T-helper 1 cell treated with Interleukin-12 subunit alpha and Interleukin-12 subunit beta and Interleukin-4 antibody, amounts not matched to agents 30 ng/mL and 1 ng/mL, for 36 hours (primary cell): ENCODE results near the gene ZNF622. TPM values are rescaled to one million over a fixed set of nuclear protein-coding genes. Genes with fewer than 3 reads are reported as not detected.

ENCODE experiments used
- intact Hi-C: fragments of 100-400 bp; cut with micrococcal nuclease; formaldehyde crosslinking; loops from one replicate; pipeline ENCODE4 v1.15.1; 2024
- total RNA-seq: library from RNA; stranded (reverse); gene quantifications from 2 replicates; pipeline ENCODE4 v1.2.3, GENCODE V29; 2022

ZNF622 gene
- total RNA-seq, result 35.9 and 37.1 TPM in 2 replicates

GRCh38 chr5:16465544-16466432 is at the start of gene ZNF622:
Gene ZNF622 (minus strand): TSS chr5:16465800. CDS start chr5:16465665, 135 bp downstream.
- intact Hi-C loops, result loop anchor here (1.0 to 10.0 kb wide), 6 partner anchors 9 to 1881 kb away; partner anchors contain the start of genes MYO10, OTULIN and OTULINL

DNA sequence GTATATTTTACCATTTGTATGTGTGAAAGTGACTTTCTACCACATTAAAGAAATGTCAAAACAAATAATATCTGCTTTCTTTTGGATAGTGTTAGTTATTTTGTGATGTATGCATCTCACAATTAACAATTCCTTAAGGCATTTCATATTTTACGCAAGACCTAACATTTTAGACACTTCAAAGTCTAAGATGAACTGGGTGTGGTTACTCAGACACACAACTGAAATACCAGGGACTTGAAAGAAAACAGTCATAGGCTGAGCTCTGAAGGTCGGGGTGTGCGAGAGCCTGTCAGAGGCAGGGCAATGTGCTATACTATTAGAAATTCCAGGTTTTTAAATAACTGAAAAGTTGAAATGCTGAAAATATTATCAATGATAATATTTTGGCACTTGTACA is 44.5 kb upstream of the ZNF622 start:
- intact Hi-C loops, result no loop called here

- intact Hi-C loops, result no loop called here
Measured at GRCh38 chr5:16508730-16509531, 43.3 kb upstream of the ZNF622 start.

- intact Hi-C loops, result no loop called here
Measured at GRCh38 chr5:16507716-16508115, 42.1 kb upstream of the ZNF622 start.

- intact Hi-C loops, result no loop called here
Measured at GRCh38 chr5:16505904-16506303, 40.3 kb upstream of the ZNF622 start.

GRCh38 chr5:16505140-16505891 is 39.7 kb upstream of the ZNF622 start:
- intact Hi-C loops, result no loop called here

DNA sequence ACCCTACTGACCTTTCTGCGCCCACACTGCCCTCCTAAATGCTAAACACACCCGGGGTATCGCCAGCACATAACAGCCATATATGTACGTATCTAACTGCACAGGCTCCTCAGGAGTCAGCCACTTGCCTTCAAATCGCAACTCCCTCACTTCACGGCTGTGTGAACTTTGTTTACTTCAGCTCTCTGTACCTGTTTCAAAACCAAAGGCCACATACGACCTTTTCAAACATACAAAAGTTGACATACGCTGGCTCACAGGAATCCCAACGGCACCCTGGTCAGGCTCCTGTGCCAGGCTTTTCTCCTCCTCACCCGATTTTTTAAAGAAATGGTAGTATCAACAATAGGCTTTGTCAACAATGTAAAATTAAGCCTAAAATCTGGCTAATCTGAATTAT is 39.0 kb upstream of the ZNF622 start:
- intact Hi-C loops, result no loop called here

DNA sequence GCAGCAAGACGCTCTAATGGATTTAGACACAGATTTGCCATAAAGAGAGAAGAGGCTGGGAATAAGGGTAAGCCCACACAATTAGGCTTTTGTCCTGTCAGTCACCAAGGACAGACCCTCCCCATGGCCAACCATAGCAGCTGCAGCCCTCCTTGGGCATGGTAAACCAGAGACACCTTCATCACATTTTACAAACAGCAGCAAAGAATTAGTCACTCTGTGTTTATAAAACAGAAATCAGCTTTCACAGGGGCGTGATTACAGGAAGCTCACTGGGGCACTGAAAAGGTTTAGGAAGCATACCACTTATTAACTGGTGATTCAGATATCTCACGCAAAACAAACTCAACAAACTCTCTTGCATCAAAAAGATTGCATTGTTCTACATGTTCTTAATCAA is 37.3 kb upstream of the ZNF622 start:
- intact Hi-C loops, result no loop called here

DNA sequence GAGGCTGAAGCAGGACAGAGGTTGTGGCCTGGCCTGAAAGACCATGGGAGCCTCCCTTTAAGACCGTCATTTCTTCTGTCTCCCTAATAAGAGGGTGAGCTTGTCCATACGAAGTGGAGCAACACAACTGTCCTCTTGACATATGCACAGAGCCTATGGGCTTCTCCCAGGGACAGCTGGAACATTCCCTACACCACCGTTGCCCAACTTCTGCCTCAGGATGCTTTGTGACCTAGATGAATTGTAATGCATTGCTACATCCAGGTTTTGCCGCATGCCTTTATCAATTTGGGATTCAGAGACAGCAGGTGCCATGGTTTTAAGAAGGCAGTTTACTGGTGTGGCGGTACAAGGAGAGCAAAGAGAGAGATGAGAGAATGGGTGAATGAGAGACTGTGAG is 34.4 kb upstream of the ZNF622 start:
- intact Hi-C loops, result no loop called here

DNA sequence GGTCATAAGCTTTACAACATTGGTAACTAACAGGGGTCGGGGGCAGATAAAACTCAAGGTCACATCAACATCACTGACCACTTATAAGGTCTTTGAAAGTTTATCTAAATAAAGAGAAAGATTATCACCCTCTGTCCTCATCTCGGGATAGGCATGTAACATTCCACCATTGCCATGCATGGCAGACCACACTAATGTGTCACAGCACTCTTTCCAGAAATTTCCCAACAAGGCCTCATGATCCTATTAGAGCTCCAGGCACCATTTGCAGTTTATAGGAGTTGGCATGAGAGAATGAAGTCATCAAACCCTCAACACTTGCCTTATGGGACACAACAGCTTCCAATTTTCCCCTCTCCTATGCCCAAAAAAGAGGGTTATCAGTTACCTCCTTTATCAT is 31.9 kb upstream of the ZNF622 start:
- intact Hi-C loops, result no loop called here

DNA sequence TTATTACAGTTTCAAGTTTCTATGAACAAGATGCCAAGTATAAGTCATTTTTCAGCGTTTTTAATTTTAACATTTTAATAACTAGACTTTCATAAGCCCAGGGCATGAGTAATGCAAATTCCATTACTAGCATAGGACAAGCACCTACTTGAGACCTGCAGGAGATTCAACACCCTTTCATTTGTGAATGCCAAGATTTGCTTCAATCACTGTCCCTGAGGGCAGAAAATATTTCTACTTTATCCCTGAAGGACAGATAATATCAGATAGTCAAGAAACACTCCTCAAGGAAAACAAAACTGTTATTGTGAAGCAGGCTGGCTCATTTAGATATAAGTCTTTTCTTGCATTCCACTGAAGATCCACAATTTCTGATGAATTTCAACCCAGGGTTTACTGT is 27.7 kb upstream of the ZNF622 start:
- intact Hi-C loops, result no loop called here

GRCh38 chr5:16492398-16493140 is 27.0 kb upstream of the ZNF622 start:
- intact Hi-C loops, result no loop called here

- intact Hi-C loops, result no loop called here
Measured at GRCh38 chr5:16490911-16491310, 25.3 kb upstream of the ZNF622 start.

GRCh38 chr5:16489322-16489791 is 23.8 kb upstream of the ZNF622 start:
- intact Hi-C loops, result loop anchor here (1.0 to 2.0 kb wide), 4 partner anchors 61 to 700 kb away; no protein-coding TSS in a partner anchor

- intact Hi-C loops, result no loop called here
Measured at GRCh38 chr5:16487456-16487855, 21.9 kb upstream of the ZNF622 start.

GRCh38 chr5:16486711-16487111 is 21.1 kb upstream of the ZNF622 start:
- intact Hi-C loops, result no loop called here

- intact Hi-C loops, result no loop called here
Measured at GRCh38 chr5:16485656-16486055, 20.1 kb upstream of the ZNF622 start.

GRCh38 chr5:16484081-16484480 is 18.5 kb upstream of the ZNF622 start:
- intact Hi-C loops, result no loop called here

- intact Hi-C loops, result no loop called here
Measured at GRCh38 chr5:16483361-16483760, 17.8 kb upstream of the ZNF622 start.

DNA sequence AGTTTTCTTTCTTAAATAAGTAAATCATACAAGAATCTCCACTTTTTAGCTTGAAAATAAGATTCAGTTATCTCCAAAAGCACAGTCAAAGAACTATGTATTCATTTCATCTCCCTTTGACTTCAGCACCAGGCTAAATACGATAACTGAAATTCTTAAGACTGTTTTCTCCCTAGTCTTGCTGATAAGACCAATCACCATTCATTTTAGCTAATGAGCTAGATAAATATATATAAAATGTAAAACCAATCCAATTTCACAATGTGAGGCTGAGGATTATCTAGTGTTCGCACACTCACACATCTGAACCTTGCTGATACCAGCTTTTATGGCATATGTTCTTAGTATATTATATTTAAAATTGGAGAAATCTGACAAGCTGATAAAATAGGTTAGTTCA is 17.3 kb upstream of the ZNF622 start:
- intact Hi-C loops, result no loop called here
